RWPE2 (cell line): ENCODE measurements around the gene SH3PXD2B.

Experiments used
- ATAC-seq: fragments of 200-7000 bp; cut with Tn5 transposase; 3 replicates; pipeline ENCODE4 v1.9.1; 2021; ENCODE audit warnings: low read depth
- DNase-seq: peaks from one replicate; pipeline ENCODE4 v3.0.0-alpha.2; 2020; ENCODE audit warnings: low spot score
- H3K27ac ChIP-seq: fragments of 450-650 bp; 2 replicates; pipeline ENCODE4 v1.5.1; 2017; ENCODE audit warnings: mild to moderate bottlenecking; ENCODE audit not compliant: poor library complexity, severe bottlenecking
- H3K27me3 ChIP-seq: fragments of 250-450 bp; sonication (Bioruptor Pico); 2 replicates; pipeline ENCODE4 v1.5.1; 2021; ENCODE audit warnings: mild to moderate bottlenecking, moderate library complexity; ENCODE audit not compliant: insufficient read depth, poor library complexity, severe bottlenecking
- H3K36me3 ChIP-seq: fragments of 250-450 bp; sonication (Bioruptor Pico); 2 replicates; pipeline ENCODE4 v1.5.1; 2020; ENCODE audit warnings: low read depth, mild to moderate bottlenecking, moderate library complexity
- H3K4me1 ChIP-seq: fragments of 250-450 bp; sonication (Bioruptor Pico); 2 replicates; pipeline ENCODE4 v1.5.1; 2021; ENCODE audit warnings: mild to moderate bottlenecking, moderate library complexity; ENCODE audit not compliant: insufficient read depth, poor library complexity, severe bottlenecking
- H3K4me3 ChIP-seq: fragments of 250-450 bp; sonication (Bioruptor Pico); 2 replicates; pipeline ENCODE4 v1.5.1; 2021; ENCODE audit warnings: mild to moderate bottlenecking, moderate library complexity; ENCODE audit not compliant: severe bottlenecking
- H3K9me3 ChIP-seq: fragments of 250-450 bp; sonication (Bioruptor Pico); 2 replicates; pipeline ENCODE4 v1.5.1; 2021; ENCODE audit warnings: mild to moderate bottlenecking, moderate library complexity; ENCODE audit not compliant: severe bottlenecking
- TF ChIP-seq, protein P1 (sequence below): fragments of 450-650 bp; IDR thresholded peaks from one replicate; pipeline ENCODE4 v1.5.1; 2017; ENCODE audit warnings: mild to moderate bottlenecking, moderate library complexity; ENCODE audit not compliant: poor library complexity, severe bottlenecking

SH3PXD2B gene

DNA sequence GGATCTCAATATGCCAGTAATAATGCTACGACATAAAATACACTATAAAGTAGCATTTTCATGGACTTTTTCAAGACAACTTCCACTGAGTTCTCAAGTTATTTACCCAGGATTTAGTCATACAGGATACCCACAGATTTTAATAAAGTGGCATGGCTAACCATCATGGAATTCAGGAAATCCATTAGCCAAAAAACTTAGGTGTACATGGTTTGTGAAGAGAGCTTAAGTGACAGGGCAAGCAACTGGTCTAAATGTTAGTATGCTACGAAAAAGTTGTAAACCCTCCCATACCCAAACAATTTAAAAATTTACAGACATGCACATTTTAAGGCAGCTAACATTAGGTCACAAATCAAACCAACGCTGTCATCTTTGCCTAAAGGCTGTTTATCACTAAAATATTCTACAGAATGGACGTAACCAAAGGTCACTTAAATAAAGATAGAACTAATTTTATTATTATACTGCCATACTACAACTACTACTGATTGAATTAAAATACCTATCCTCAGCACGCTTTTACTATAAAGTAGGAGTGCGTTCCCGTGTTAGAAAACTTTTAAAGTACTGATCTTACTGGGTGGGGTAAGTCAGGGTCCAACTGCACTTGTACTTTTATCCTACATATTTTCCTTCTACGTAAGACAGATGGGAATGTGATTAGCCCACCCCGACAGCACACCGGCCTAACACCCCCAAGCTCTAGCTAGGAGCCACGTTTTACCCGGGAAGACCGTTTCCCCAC is 171.9 kb downstream of the SH3PXD2B start:
- peak; percentile 41; the same call in 2 of the 3 replicates for ATAC-seq
- peaks cover 15% of the 10 kb centered on the region for H3K4me1 ChIP-seq
- peak overlapping the region; percentile 97 for H3K4me3 ChIP-seq
- TF ChIP-seq, protein P1, sequence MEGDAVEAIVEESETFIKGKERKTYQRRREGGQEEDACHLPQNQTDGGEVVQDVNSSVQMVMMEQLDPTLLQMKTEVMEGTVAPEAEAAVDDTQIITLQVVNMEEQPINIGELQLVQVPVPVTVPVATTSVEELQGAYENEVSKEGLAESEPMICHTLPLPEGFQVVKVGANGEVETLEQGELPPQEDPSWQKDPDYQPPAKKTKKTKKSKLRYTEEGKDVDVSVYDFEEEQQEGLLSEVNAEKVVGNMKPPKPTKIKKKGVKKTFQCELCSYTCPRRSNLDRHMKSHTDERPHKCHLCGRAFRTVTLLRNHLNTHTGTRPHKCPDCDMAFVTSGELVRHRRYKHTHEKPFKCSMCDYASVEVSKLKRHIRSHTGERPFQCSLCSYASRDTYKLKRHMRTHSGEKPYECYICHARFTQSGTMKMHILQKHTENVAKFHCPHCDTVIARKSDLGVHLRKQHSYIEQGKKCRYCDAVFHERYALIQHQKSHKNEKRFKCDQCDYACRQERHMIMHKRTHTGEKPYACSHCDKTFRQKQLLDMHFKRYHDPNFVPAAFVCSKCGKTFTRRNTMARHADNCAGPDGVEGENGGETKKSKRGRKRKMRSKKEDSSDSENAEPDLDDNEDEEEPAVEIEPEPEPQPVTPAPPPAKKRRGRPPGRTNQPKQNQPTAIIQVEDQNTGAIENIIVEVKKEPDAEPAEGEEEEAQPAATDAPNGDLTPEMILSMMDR, result no peak
- H3K27me3 ChIP-seq, result no peaks in the 10 kb centered on the region
- H3K27ac ChIP-seq, result peak overlapping the region; percentile 71
- peaks cover 6% of the 10 kb centered on the region; the same call in 1 of the 2 replicates for H3K36me3 ChIP-seq
- no peak for DNase-seq
- H3K9me3 ChIP-seq, result no peaks in the 10 kb centered on the region

DNA sequence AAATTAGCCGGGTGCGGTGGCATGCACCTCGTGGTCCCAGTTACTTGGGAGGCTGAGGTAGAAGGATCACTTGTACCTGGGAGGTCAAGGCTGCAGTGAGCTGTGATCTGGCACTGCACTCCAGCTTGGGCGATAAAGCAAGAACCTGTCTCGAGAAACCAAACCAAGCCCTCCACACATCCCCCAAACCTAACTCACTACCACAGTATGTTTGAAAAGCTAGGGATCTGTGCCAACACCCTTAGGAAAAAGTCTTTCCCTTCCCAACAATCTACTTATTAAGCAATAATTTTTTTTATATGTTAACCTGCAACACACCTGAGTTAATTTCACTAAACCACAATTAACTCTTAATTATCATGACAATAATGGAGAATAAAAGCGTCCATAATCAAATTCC is 173.0 kb downstream of the SH3PXD2B start:
- H3K9me3 ChIP-seq, result no peaks in the 10 kb centered on the region
- no peaks in the 10 kb centered on the region for H3K27me3 ChIP-seq
- ATAC-seq (no peak), DNase-seq (no peak)
- TF ChIP-seq, protein P1, result no peak
- H3K36me3 ChIP-seq, result peaks cover 6% of the 10 kb centered on the region; the same call in 1 of the 2 replicates
- peaks cover 19% of the 10 kb centered on the region for H3K4me1 ChIP-seq
- peak overlapping the region; percentile 71 for H3K27ac ChIP-seq
- H3K4me3 ChIP-seq, result peak overlapping the region; percentile 97

DNA sequence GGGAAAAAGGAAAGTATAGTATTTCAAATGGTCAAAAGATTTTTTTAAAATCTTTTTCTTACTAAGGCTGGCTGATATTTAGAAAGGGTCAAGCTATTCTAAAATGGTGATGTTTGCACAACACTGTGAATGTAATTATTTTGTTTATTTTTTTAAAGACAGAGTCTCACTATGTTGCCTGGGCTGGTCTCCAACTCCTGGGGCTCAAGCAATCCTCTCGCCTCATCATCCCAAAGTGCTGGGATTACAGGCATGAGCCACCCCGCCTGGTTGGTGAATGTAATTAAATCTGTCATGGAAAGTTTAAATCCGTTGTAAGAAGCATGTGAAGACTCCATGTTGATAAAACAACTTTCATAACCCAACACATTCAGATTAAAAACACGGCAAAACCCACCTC is 173.4 kb downstream of the SH3PXD2B start:
- Histone ChIP-seq H3K27ac (peak overlapping the region; percentile 71), H3K4me1 (peaks cover 23% of the 10 kb centered on the region), H3K27me3 (no peaks in the 10 kb centered on the region), H3K9me3 (no peaks in the 10 kb centered on the region), H3K4me3 (no peak overlapping the region), H3K36me3 (peaks cover 6% of the 10 kb centered on the region; the same call in 1 of the 2 replicates)
- ATAC-seq, result no peak
- DNase-seq, result no peak
- TF ChIP-seq, protein P1, result no peak

DNA sequence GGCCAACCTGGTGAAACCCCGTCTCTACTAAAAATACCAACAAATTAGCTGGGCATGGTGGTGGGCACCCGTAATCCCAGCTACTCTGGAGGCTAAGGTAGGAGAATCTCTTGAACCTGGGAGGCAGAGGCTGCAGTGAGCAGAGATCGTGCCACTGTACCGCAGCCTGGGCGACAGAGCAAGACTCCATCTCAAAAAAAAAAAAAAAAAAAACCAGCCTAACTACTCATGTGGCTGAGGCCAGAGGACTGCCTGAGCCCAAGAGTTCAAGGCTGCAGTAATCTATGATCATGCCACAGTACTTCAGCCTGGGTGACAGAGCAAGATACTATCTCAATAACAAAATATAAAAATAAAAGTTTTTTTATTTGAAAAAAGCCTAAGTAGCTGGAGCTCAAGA is 174.0 kb downstream of the SH3PXD2B start:
- TF ChIP-seq, protein P1, result no peak
- no peak overlapping the region for H3K27ac ChIP-seq
- H3K9me3 ChIP-seq, result no peaks in the 10 kb centered on the region
- DNase-seq (no peak), ATAC-seq (no peak)
- peaks cover 6% of the 10 kb centered on the region; the same call in 1 of the 2 replicates for H3K36me3 ChIP-seq
- H3K4me3 ChIP-seq, result no peak overlapping the region
- H3K27me3 ChIP-seq, result no peaks in the 10 kb centered on the region
- H3K4me1 ChIP-seq, result peaks cover 29% of the 10 kb centered on the region

DNA sequence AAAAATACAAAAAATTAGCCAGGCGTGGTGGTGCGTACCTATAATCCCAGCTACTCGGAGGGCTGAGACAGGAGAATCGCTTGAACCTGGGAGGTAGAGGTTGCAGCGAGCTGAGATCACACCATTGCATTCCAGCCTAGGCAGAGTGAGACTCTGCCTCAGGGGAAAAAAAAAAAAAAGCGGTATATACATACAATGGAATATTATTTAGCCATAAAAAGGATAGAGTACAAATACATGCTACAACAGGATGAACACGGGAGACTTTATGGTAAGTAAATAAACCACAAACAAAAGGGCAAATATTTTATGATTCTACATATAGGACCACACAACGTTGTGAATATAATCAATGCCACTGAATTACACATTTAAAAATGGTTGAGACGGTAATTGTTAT is 176.0 kb downstream of the SH3PXD2B start:
- no peak for ATAC-seq
- no peak overlapping the region for H3K4me3 ChIP-seq

More for the DNA sequence above, 176.0 kb downstream of the SH3PXD2B start:
- H3K9me3 ChIP-seq, result no peaks in the 10 kb centered on the region
- peaks cover 34% of the 10 kb centered on the region for H3K4me1 ChIP-seq
- DNase-seq, result no peak
- H3K36me3 ChIP-seq, result peaks cover 6% of the 10 kb centered on the region; the same call in 1 of the 2 replicates
- no peak overlapping the region for H3K27ac ChIP-seq
- TF ChIP-seq, protein P1, result no peak
- H3K27me3 ChIP-seq, result no peaks in the 10 kb centered on the region
